ENCODE measurements around the gene TMEM270. TPM values are rescaled to one million over a fixed set of nuclear protein-coding genes. Genes with fewer than 3 reads are reported as not detected.

Gene TMEM270
- total RNA-seq, 1 experiment from 2014 or later = 0.72 TPM

DNA sequence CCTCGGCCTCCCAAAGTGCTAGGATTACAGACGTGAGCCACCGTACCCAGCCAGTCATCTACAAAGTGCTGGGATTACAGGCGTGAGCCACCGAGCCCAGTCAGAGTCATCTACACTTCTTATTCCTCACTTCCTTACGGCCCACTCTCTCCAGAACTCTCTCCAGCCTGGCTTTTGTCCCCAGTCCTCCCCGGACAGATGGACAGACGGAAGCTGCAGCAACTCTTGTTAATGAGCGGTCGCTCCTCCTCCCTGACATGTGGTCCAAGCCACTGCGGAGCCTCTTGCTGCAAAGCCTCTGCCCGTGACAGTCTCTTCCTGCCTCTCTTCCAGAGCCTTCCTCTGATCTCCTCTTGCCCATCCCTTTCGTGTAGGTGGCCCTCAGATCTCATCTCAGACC lies 45.9 kb downstream of the TMEM270 start:
- Histone ChIP-seq H3K4me1 (ENCODE audit: control insufficient read depth, insufficient read depth, low read length) (no peaks in the 10 kb centered on the region), H3K4me3 (ENCODE audit: low read depth in 2 of 2, low read length in 2 of 2) (no peak overlapping the region), H3K9me3 (ENCODE audit: control insufficient read depth, insufficient read depth, low read depth, low read length) (no peaks in the 10 kb centered on the region), H3K36me3 (ENCODE audit: control insufficient read depth, insufficient read depth, low read length) (no peaks in the 10 kb centered on the region), H3K27ac (ENCODE audit: low read length) (no peak overlapping the region), H3K27me3 (ENCODE audit: control insufficient read depth, insufficient read depth, low read length) (no peaks in the 10 kb centered on the region)
- CTCF ChIA-PET = interaction anchor here (0.6 kb wide), 1 partner anchor 57 kb away, joined by 4 read pairs; no protein-coding TSS in a partner anchor
- intact Hi-C loops (cut with micrococcal nuclease; ENCODE audit: unreplicated experiment) = no loop called here
- in situ Hi-C loops (cut with HindIII; ENCODE audit: low pct_unique_long_range_greater_than_20kb, low sequenced_read_pairs) = no loop called here
- TF ChIP-seq, protein P1, sequence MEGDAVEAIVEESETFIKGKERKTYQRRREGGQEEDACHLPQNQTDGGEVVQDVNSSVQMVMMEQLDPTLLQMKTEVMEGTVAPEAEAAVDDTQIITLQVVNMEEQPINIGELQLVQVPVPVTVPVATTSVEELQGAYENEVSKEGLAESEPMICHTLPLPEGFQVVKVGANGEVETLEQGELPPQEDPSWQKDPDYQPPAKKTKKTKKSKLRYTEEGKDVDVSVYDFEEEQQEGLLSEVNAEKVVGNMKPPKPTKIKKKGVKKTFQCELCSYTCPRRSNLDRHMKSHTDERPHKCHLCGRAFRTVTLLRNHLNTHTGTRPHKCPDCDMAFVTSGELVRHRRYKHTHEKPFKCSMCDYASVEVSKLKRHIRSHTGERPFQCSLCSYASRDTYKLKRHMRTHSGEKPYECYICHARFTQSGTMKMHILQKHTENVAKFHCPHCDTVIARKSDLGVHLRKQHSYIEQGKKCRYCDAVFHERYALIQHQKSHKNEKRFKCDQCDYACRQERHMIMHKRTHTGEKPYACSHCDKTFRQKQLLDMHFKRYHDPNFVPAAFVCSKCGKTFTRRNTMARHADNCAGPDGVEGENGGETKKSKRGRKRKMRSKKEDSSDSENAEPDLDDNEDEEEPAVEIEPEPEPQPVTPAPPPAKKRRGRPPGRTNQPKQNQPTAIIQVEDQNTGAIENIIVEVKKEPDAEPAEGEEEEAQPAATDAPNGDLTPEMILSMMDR (IDR thresholded peaks at IDR 0.05) = no peak
- TF ChIP-seq POLR2AphosphoS5 (IDR thresholded peaks at IDR 0.05; ENCODE audit: low read depth, low read length) = no peak
- no peak for TF ChIP-seq REST (IDR thresholded peaks at IDR 0.05; ENCODE audit: insufficient read depth in 1 of 2, low read depth in 2 of 2, low read length in 1 of 2)
- no peak for TF ChIP-seq SIN3A (IDR thresholded peaks at IDR 0.05; ENCODE audit: borderline replicate concordance, insufficient read depth, low read depth, low read length)
- TF ChIP-seq TCF7L2 (IDR thresholded peaks at IDR 0.05; ENCODE audit: low read depth, low read length) = no peak
- POLR2A ChIA-PET = no interaction called here
- BruUV-seq (replicated peaks) = no TSS peak
- no peak for DNase-seq (ENCODE audit: low read depth, low spot score)
- no peak for ATAC-seq

DNA sequence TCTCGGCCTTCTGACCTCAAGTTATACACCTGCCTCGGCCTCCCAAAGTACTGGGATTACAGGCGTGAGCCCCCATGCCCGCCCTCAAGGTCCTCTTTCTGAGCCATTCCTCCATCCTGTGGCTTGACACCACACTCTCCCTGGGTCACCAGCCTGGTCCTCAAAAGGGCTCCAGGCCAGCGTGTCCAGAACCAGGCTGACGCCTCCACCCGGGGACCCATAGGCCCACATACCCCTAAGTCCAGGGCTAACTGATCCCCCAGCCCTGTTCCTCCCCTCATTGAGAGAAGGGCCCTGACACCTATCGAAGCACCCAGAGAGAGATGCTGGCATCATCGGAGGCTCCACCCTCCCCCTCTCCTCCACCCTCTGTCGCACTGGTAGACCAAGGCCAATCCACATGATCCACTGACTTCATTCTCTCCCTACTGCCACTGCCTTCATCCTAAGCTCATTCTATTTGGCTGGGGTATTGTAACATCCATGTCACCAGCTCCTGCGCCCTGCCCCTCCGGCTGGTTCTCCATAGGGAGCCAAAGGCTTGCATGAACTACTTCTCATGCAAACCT lies 46.7 kb downstream of the TMEM270 start:
- CTCF ChIA-PET = no interaction called here
- TF ChIP-seq REST (IDR thresholded peaks at IDR 0.05; ENCODE audit: insufficient read depth in 1 of 2, low read depth in 2 of 2, low read length in 1 of 2) (no peak), SIN3A (IDR thresholded peaks at IDR 0.05; ENCODE audit: borderline replicate concordance, insufficient read depth, low read depth, low read length) (no peak), POLR2AphosphoS5 (IDR thresholded peaks at IDR 0.05; ENCODE audit: low read depth, low read length) (no peak), TCF7L2 (IDR thresholded peaks at IDR 0.05; ENCODE audit: low read depth, low read length) (no peak)
- TF ChIP-seq, protein P1 (IDR thresholded peaks at IDR 0.05) = no peak
- Histone ChIP-seq H3K27ac (ENCODE audit: low read length) (no peak overlapping the region), H3K4me1 (ENCODE audit: control insufficient read depth, insufficient read depth, low read length) (no peaks in the 10 kb centered on the region), H3K4me3 (ENCODE audit: low read depth in 2 of 2, low read length in 2 of 2) (no peak overlapping the region), H3K36me3 (ENCODE audit: control insufficient read depth, insufficient read depth, low read length) (no peaks in the 10 kb centered on the region), H3K9me3 (ENCODE audit: control insufficient read depth, insufficient read depth, low read depth, low read length) (no peaks in the 10 kb centered on the region), H3K27me3 (ENCODE audit: control insufficient read depth, insufficient read depth, low read length) (no peaks in the 10 kb centered on the region)
- BruUV-seq (replicated peaks) = no TSS peak
- ATAC-seq = no peak
- POLR2A ChIA-PET = interaction anchor here (0.6 kb wide), 1 partner anchor 209 kb away, joined by 5 read pairs; no protein-coding TSS in a partner anchor
- in situ Hi-C loops (cut with HindIII; ENCODE audit: low pct_unique_long_range_greater_than_20kb, low sequenced_read_pairs) = no loop called here
- no peak for DNase-seq (ENCODE audit: low read depth, low spot score)
- intact Hi-C loops (cut with micrococcal nuclease; ENCODE audit: unreplicated experiment) = no loop called here

All from Panc1 (cell line).